Heart right ventricle (tissue), 16 donors: ENCODE measurements around the gene UTP18. TPM values are rescaled to one million over a fixed set of nuclear protein-coding genes. Genes with fewer than 3 reads are reported as not detected.

Experiments used
- ATAC-seq, 8 donors: fragments of 200-7000 bp; cut with Tn5 transposase; one replicate each; pipeline ENCODE4 v1.9.1; 2020; ENCODE audit warnings: mild to moderate bottlenecking in 8 of 8, moderate library complexity in 8 of 8, moderate number of reproducible peaks in 1 of 8
- DNase-seq, 2 donors: peaks; one replicate each; pipeline ENCODE4 v3.0.0-alpha.2; 2020
- H3K27ac ChIP-seq, 10 donors: fragments of 200-600 bp; sonication (generic) in 2 of 10; one replicate each; pipeline versions ENCODE4 v1.5.0 to v1.8.0; 2020 to 2022; ENCODE audit warnings: mild to moderate bottlenecking in 3 of 10
- H3K27me3 ChIP-seq, 7 donors: fragments of 200-600 bp; one replicate each; pipeline ENCODE4 v1.8.0; 2021 to 2022; ENCODE audit warnings: mild to moderate bottlenecking in 2 of 7
- H3K36me3 ChIP-seq, 9 donors: fragments of 200-600 bp; sonication (generic) in 1 of 9; one replicate each; pipeline versions ENCODE4 v1.5.0 to v1.8.0; 2020 to 2022; ENCODE audit warnings: mild to moderate bottlenecking in 2 of 9
- H3K4me1 ChIP-seq, 9 donors: fragments of 200-600 bp; sonication (generic) in 1 of 9; one replicate each; pipeline versions ENCODE4 v1.5.0 to v1.8.0; 2020 to 2022; ENCODE audit warnings: mild to moderate bottlenecking in 4 of 9
- H3K4me3 ChIP-seq, 10 donors: fragments of 200-600 bp; sonication (generic) in 2 of 10; one replicate each; pipeline versions ENCODE4 v1.5.0 to v1.8.0; 2020 to 2022; ENCODE audit warnings: mild to moderate bottlenecking in 7 of 10, moderate library complexity in 2 of 10
- H3K9me3 ChIP-seq, 11 donors: fragments of 200-600 bp in 10 of 11; sonication (generic) in 2 of 11; one replicate each; pipeline versions ENCODE4 v1.5.0 to v1.8.0; 2013 to 2022; ENCODE audit warnings: mild to moderate bottlenecking in 2 of 11, control low read depth in 1 of 11, moderate library complexity in 1 of 11
- WGBS, 2 donors: extraction: QIAGEN DNeasy Blood & Tissue Kit; methylation state at CpG; one replicate each; pipeline ENCODE4 v1.1.7; 2013; ENCODE audit warnings: inconsistent platforms in 1 of 2; 5-methylcytosine and 5-hydroxymethylcytosine counted together
- intact Hi-C, 10 donors: fragments of 100-400 bp; cut with DNase I; formaldehyde crosslinking; loops; one replicate each; pipeline versions ENCODE4 v1.11.1 to v1.14.2; 2022
- long read RNA-seq, 3 donors: library from polyadenylated mRNA; unstranded; transcript quantifications; one replicate each; pipeline ENCODE4 v2.0.0, GENCODE V29; 2020 to 2021
- polyA plus RNA-seq, 2 donors: library from polyadenylated mRNA; stranded (reverse); fragments of 200-250 nt; gene quantifications; one replicate each; pipeline ENCODE4 v1.2.3, GENCODE V29; 2013
- total RNA-seq, 10 donors: library from RNA; stranded (reverse); fragmentation: NEBNext Ultra II Directional in 3 of 10; extraction: Animal tissue kit (Norgen Biotek cat#: 25700) in 3 of 10; gene quantifications; one replicate each; pipeline versions ENCODE4 v1.2.1 to v1.2.4, GENCODE V29; 2021 to 2023
- TF ChIP-seq, protein P1 (sequence below), 9 donors: fragments of 200-600 bp; sonication (generic) in 2 of 9; IDR thresholded peaks; one replicate each; pipeline versions ENCODE4 v1.5.0 to v1.8.0; 2021 to 2022; ENCODE audit warnings: antibody characterized with exemption in 9 of 9, mild to moderate bottlenecking in 5 of 9, moderate library complexity in 1 of 9
- donor health status: Arrhythmogenic right ventricular cardiomyopathy.
- donor health status: ischemic (EF 13 %, LVEDD 7.1; RV severe dilation, severe dysfunction).
- donor health status: healthy with polysubstance abuse.
- donor health status: DM: no; HTN: yes; CAD: no.
- donor health status: DM: no; HTN: no; CAD: no.
- donor health status: ischemic (EF 25% LVEDD 6.9; RV normal size, moderate dysfunction).
- donor health status: ischemic (EF 25% LVEDD 5.7; RV mildly dilated, moderate dysfunction).
- donor health status: healthy.
- donor health status: DM: yes; HTN: yes; CAD: no.
- donor health status: Ischemic cardiomyopathy.
- donor health status: ischemic (EF 35%, LVEDD 5.7; RV mildly dilated, moderate dysfunction).
- donor health status: nonischemic (EF 11% LVEDD 7.7; RV severe dilation, severe dysfunction).
- donor health status: DM: yes; HTN: yes; CAD: no.
- donor health status: PGD.
- donor health status: ischemic (EF 29% LVEDD 5.4; RV normal size, mild dysfunction).
- donor health status: nonischemic (EF 23%, LVEDD 6.1; RV moderate dilation, normal function).

Gene UTP18
- total RNA-seq (10 to 100 TPM in 2 of 10 donors, 1 to 10 TPM in 8; 4.8 to 13.4 (median 8.0) TPM), polyA plus RNA-seq (10 to 100 TPM in 1 of 2 donors, 1 to 10 TPM in 1; 9.7 to 12.0 TPM)
- long read RNA-seq, donor 1, transcript UTP18-201 (14 exons, 1,894 nt): major isoform, 14 of 16 reads
- long read RNA-seq, donor 1, partial matches to known transcripts: 1 of 16 reads
- long read RNA-seq, donor 1, other reads (novel, unspliced or antisense): 1 of 16 reads
- long read RNA-seq, donor 2, transcript UTP18-201 (14 exons, 1,894 nt): major isoform, 8 of 9 reads
- long read RNA-seq, donor 2, partial matches to known transcripts: 0 of 9 reads
- long read RNA-seq, donor 2, other reads (novel, unspliced or antisense): 1 of 9 reads
- long read RNA-seq, donor 3, transcript UTP18-201 (14 exons, 1,894 nt): major isoform, 59 of 65 reads
- long read RNA-seq, donor 3, partial matches to known transcripts: 2 of 65 reads
- long read RNA-seq, donor 3, other reads (novel, unspliced or antisense): 4 of 65 reads

DNA sequence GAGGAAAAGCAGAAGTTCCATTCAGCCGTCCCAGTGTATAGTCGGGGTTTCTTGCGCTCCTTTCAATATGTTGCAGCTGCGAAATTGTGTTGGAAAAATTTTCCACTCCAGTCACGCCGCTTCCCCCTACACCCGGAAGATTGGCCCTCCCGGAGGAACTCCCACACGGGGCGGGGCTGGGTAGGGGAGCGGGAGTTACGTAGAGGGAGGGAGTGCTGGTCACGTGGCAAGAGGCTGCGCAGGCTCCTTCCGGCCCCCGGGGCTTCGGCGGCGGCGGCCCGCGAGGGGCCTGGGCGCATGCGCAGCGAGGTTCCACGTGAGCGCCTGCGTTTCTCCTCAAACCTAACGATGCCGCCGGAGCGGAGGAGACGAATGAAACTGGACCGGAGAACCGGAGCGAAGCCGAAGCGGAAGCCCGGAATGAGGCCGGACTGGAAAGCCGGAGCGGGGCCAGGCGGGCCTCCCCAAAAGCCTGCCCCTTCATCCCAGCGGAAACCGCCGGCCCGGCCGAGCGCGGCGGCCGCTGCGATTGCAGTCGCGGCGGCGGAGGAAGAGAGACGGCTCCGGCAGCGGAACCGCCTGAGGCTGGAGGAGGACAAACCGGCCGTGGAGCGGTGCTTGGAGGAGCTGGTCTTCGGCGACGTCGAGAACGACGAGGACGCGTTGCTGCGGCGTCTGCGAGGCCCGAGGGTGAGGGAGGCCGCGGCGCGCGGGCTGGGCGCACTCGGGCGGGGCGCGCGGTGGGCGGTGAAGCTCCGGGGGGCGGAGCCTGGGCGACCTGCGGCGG lies at the start of gene UTP18:
Gene UTP18 (plus strand): TSS at position 310 of the 787 bp plus-strand sequence. CDS start 39 bp downstream, at position 349.
- Histone ChIP-seq H3K27me3 (no peaks in the 10 kb centered on the region), H3K36me3 (peaks cover 0 to 53% (median 6%) of the 10 kb centered on the region in 9 donors), H3K4me3 (peak within 1 kb of the TSS; percentile 62 to 98 (median 92)), H3K27ac (peak within 1 kb of the TSS; percentile 88 to 98 (median 95)), H3K9me3 (no peaks in the 10 kb centered on the region), H3K4me1 (peaks cover 2 to 74% (median 55%) of the 10 kb centered on the region in 9 donors)
- intact Hi-C loops: loop anchor here in 1 of 10 donors (5.0 kb wide), 1 partner anchor 93 kb away; the partner anchor contains the start of gene NME2
- TF ChIP-seq, protein P1, sequence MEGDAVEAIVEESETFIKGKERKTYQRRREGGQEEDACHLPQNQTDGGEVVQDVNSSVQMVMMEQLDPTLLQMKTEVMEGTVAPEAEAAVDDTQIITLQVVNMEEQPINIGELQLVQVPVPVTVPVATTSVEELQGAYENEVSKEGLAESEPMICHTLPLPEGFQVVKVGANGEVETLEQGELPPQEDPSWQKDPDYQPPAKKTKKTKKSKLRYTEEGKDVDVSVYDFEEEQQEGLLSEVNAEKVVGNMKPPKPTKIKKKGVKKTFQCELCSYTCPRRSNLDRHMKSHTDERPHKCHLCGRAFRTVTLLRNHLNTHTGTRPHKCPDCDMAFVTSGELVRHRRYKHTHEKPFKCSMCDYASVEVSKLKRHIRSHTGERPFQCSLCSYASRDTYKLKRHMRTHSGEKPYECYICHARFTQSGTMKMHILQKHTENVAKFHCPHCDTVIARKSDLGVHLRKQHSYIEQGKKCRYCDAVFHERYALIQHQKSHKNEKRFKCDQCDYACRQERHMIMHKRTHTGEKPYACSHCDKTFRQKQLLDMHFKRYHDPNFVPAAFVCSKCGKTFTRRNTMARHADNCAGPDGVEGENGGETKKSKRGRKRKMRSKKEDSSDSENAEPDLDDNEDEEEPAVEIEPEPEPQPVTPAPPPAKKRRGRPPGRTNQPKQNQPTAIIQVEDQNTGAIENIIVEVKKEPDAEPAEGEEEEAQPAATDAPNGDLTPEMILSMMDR (IDR thresholded peaks at IDR 0.05): no peak
- ATAC-seq: peak; percentile 95 to 99 (median 98)
- WGBS, 2 donors: 0 to 1% methylated on average over 60 to 93 of the region's 93 CpGs
- peak; percentile 97 for DNase-seq

DNA sequence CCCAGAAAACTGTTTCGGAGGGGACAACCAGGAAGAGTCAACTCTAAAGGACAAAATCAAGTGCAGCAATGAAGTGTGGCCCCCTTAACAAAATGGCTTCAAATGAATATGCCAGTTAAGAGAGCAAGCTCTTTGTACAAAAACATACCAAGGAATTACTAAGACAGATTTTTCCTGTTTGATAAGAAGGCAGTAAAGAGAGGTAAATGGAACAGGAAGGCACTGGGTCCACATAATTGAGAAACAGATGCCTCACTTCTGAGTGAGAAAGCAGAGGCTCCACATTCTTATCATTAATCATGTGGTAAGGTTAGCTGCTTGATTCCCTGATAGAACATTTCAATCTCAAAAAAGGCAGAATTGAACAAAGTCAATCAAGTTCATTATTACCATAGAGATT lies 45.4 kb upstream of the UTP18 start:
- WGBS, 2 donors: 84 to 91% methylated on average over 1 of the region's 1 CpG
- ATAC-seq (no peak), DNase-seq (no peak)
- Histone ChIP-seq H3K4me1 (peaks cover 0 to 6% (median 0%) of the 10 kb centered on the region in 9 donors), H3K9me3 (no peaks in the 10 kb centered on the region), H3K4me3 (no peak overlapping the region), H3K27me3 (no peaks in the 10 kb centered on the region), H3K27ac (peak overlapping the region in 1 of 10 donors; percentile 35), H3K36me3 (peaks cover 0 to 99% (median 29%) of the 10 kb centered on the region in 9 donors)
- intact Hi-C loops: no loop called here
- TF ChIP-seq, protein P1 (IDR thresholded peaks at IDR 0.05): no peak

DNA sequence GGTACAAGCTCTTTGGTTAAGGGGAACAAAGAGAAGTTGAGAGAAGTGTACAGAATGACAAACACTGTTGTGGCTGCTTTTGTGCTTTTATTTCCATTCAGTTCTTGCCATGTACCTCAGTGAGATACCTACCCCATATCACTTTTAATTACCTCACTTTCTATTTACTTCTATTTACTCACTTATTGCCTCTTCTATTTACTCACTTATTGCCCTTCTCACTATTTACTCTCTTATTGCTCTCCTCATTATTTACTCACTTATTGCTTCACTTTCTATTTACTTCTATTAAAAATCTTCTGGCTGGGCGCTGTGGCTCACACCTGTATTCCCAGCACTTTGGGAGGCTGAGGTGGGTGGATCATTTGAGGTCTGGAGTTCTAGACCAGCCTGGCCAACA lies 42.4 kb upstream of the UTP18 start:
- TF ChIP-seq, protein P1 (IDR thresholded peaks at IDR 0.05): no peak
- H3K27ac ChIP-seq: no peak overlapping the region
- peaks cover 0 to 6% (median 0%) of the 10 kb centered on the region in 9 donors for H3K4me1 ChIP-seq
- no peaks in the 10 kb centered on the region for H3K9me3 ChIP-seq
- intact Hi-C loops: no loop called here
- no peaks in the 10 kb centered on the region for H3K27me3 ChIP-seq
- peaks cover 0 to 100% (median 30%) of the 10 kb centered on the region in 9 donors for H3K36me3 ChIP-seq
- ATAC-seq (no peak), DNase-seq (no peak)
- no peak overlapping the region for H3K4me3 ChIP-seq
- WGBS, 2 donors: 97 to 100% methylated on average over 1 of the region's 1 CpG

DNA sequence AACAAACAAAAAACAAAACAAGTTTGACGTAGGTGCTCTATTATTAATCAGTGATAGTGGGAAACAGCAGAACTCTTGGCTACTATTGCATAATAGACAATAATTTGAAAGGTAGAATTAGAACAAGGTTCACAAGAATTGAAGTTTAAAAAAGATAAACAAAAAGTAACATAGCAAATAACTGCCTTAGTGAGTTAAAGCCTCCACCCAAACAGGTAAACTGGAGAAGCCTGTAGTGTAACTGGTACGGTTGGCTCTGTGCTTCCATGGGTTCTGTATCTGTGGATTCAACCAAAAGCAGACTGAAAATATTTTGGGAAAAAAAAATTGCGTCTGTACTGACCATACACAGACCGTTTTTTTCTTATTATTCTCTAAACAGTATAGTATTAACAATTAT lies 39.0 kb upstream of the UTP18 start:
- Histone ChIP-seq H3K27me3 (no peaks in the 10 kb centered on the region), H3K27ac (no peak overlapping the region), H3K4me3 (no peak overlapping the region), H3K4me1 (peaks cover 0 to 29% (median 24%) of the 10 kb centered on the region in 9 donors), H3K36me3 (peaks cover 0 to 81% (median 30%) of the 10 kb centered on the region in 9 donors), H3K9me3 (no peaks in the 10 kb centered on the region)
- 88 to 92% methylated on average over 4 of the region's 4 CpGs for WGBS, 2 donors
- TF ChIP-seq, protein P1 (IDR thresholded peaks at IDR 0.05): no peak
- DNase-seq (no peak), ATAC-seq (no peak)
- intact Hi-C loops: no loop called here
